ENCODE results near the gene GSC2.

GSC2 gene

GRCh38 chr22:19128946-19129727 lies 21.0 kb downstream of the GSC2 start:
- Mint-ChIP-seq H3K4me1 (no peaks in the 10 kb centered on the region), H3K36me3 (ENCODE audit: low read depth) (peaks cover 15% of the 10 kb centered on the region), H3K9me3 (no peaks in the 10 kb centered on the region), H3K4me3 (no peak overlapping the region), H3K27ac (no peak overlapping the region), H3K27me3 (ENCODE audit: low read depth) (peaks cover 3% of the 10 kb centered on the region)
- no peak for TF ChIP-seq CTCF (IDR thresholded peaks at IDR 0.05; ENCODE audit: unreplicated experiment in 3 of 3)

- Mint-ChIP-seq H3K27me3 (ENCODE audit: low read depth) (peaks cover 6% of the 10 kb centered on the region), H3K27ac (no peak overlapping the region), H3K4me3 (no peak overlapping the region), H3K4me1 (peaks cover 4% of the 10 kb centered on the region), H3K36me3 (ENCODE audit: low read depth) (peaks cover 15% of the 10 kb centered on the region), H3K9me3 (no peaks in the 10 kb centered on the region)
- no peak for TF ChIP-seq CTCF (IDR thresholded peaks at IDR 0.05; ENCODE audit: unreplicated experiment in 3 of 3)
Observed at GRCh38 chr22:19128009-19128401, 22.1 kb downstream of the GSC2 start.

- no peak overlapping the region for H3K4me3 Mint-ChIP-seq
- H3K4me1 Mint-ChIP-seq = peaks cover 8% of the 10 kb centered on the region
- H3K27ac Mint-ChIP-seq = no peak overlapping the region
- H3K36me3 Mint-ChIP-seq (ENCODE audit: low read depth) = peaks cover 13% of the 10 kb centered on the region
- no peak for TF ChIP-seq CTCF (IDR thresholded peaks at IDR 0.05; ENCODE audit: unreplicated experiment in 3 of 3)
- no peaks in the 10 kb centered on the region for H3K9me3 Mint-ChIP-seq
- H3K27me3 Mint-ChIP-seq (ENCODE audit: low read depth) = peaks cover 9% of the 10 kb centered on the region
Observed at GRCh38 chr22:19127329-19128008, 22.6 kb downstream of the GSC2 start.

- peak overlapping the region in 1 of 3 experiments; percentile 36 for H3K4me3 Mint-ChIP-seq
- no peak overlapping the region for H3K27ac Mint-ChIP-seq
- no peak for TF ChIP-seq CTCF (IDR thresholded peaks at IDR 0.05; ENCODE audit: unreplicated experiment in 3 of 3)
- peaks cover 9% of the 10 kb centered on the region for H3K27me3 Mint-ChIP-seq (ENCODE audit: low read depth)
- no peaks in the 10 kb centered on the region for H3K9me3 Mint-ChIP-seq
- H3K36me3 Mint-ChIP-seq (ENCODE audit: low read depth) = peaks cover 6% of the 10 kb centered on the region
- peaks cover 8% of the 10 kb centered on the region for H3K4me1 Mint-ChIP-seq
Observed at GRCh38 chr22:19126309-19127273, 23.5 kb downstream of the GSC2 start.

- Mint-ChIP-seq H3K4me1 (peaks cover 17% of the 10 kb centered on the region), H3K36me3 (ENCODE audit: low read depth) (no peaks in the 10 kb centered on the region), H3K4me3 (no peak overlapping the region), H3K27ac (no peak overlapping the region), H3K9me3 (no peaks in the 10 kb centered on the region), H3K27me3 (ENCODE audit: low read depth) (peaks cover 9% of the 10 kb centered on the region)
- TF ChIP-seq CTCF (IDR thresholded peaks at IDR 0.05; ENCODE audit: unreplicated experiment in 3 of 3) = no peak
Observed at GRCh38 chr22:19125474-19126308, 24.4 kb downstream of the GSC2 start.
